Measurements from ENCODE around the gene GAB1.

The GAB1 gene

GRCh38 chr4:143311924-143312323 lies 24.8 kb upstream of the GAB1 start:
- TF ChIP-seq CTCF (IDR thresholded peaks at IDR 0.05; ENCODE audit: extremely low read depth, missing control alignments) = no peak
- no peak for DNase-seq (ENCODE audit: low spot score)

- no peak for DNase-seq (ENCODE audit: low spot score)
- no peak for TF ChIP-seq CTCF (IDR thresholded peaks at IDR 0.05; ENCODE audit: extremely low read depth, missing control alignments)
These were observed 23.2 kb upstream of the GAB1 start for GRCh38 chr4:143313521-143313920.

GRCh38 chr4:143313996-143314395 lies 22.7 kb upstream of the GAB1 start:
- TF ChIP-seq CTCF (IDR thresholded peaks at IDR 0.05; ENCODE audit: extremely low read depth, missing control alignments) = no peak
- no peak for DNase-seq (ENCODE audit: low spot score)

GRCh38 chr4:143320113-143320512 lies 16.6 kb upstream of the GAB1 start:
- no peak for TF ChIP-seq CTCF (IDR thresholded peaks at IDR 0.05; ENCODE audit: extremely low read depth, missing control alignments)
- no peak for DNase-seq (ENCODE audit: low spot score)

- DNase-seq (ENCODE audit: low spot score) = no peak
These were observed 9.9 kb upstream of the GAB1 start for GRCh38 chr4:143326735-143327134.

GRCh38 chr4:143329985-143330384 lies 6.7 kb upstream of the GAB1 start:
- TF ChIP-seq CTCF (IDR thresholded peaks at IDR 0.05; ENCODE audit: extremely low read depth, missing control alignments) = no peak

More at GRCh38 chr4:143326735-143327134, 9.9 kb upstream of the GAB1 start:
- TF ChIP-seq CTCF (IDR thresholded peaks at IDR 0.05; ENCODE audit: extremely low read depth, missing control alignments) = no peak

GRCh38 chr4:143335979-143336780 lies 496 bp upstream of the GAB1 start:
- no peak for TF ChIP-seq CTCF (IDR thresholded peaks at IDR 0.05; ENCODE audit: extremely low read depth, missing control alignments)
- peak; percentile 74 for DNase-seq (ENCODE audit: low spot score)

More at GRCh38 chr4:143329985-143330384, 6.7 kb upstream of the GAB1 start:
- no peak for DNase-seq (ENCODE audit: low spot score)
